COLO829 (cell line): ENCODE measurements around the gene TRIM27.
A peak's percentile ranks its signal among the peaks of the same experiment; 100 is the strongest.
"Not testable (repeated sequence)": the region's sequence is repeated elsewhere in the genome, so short reads cannot be mapped to it uniquely, and the experiment has no call there.

ENCODE experiments used
- DNase-seq: peaks from one replicate; pipeline ENCODE4 v3.0.0; 2012; ENCODE audit warnings: low spot score

TRIM27 gene

DNA sequence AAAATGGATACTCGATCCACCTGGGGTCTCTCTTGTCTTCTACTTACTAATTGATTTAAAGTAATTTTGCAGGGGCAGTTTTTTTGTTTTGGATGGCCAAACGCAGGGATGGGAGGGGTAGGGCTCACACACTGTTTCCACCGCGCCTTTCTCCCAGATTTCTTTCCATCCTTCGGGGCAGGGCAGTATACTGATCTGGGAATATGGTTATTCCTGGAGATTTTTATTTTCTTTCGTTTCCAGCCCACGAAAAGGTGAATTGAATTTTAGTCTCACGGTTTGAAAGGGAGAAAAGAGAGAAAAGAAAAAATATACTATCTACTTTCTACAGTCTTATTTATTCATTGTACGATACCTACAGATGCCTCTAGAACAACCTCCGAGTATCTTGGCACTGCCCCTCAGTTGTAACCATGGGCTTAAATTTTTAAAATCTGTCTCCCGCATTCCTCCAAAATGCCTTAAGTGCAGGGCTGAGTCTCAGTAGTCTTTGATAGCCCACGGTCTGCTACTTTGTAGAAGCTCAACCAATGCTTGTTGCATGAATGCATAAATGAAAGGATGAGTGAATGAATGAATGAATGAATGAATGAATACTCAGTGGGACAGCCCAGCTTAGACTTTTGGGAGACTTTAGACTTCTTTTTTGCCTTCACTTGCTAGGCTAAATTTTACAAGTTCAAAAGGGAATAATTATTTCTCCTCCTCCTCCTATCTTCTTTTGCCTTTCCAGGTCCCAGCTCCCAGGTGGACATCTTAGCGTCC, 18.1 kb upstream of the TRIM27 start:
- no peak for DNase-seq

GRCh38 chr6:28940858-28941683, 17.3 kb upstream of the TRIM27 start:
- DNase-seq, result peak; percentile 79

DNA sequence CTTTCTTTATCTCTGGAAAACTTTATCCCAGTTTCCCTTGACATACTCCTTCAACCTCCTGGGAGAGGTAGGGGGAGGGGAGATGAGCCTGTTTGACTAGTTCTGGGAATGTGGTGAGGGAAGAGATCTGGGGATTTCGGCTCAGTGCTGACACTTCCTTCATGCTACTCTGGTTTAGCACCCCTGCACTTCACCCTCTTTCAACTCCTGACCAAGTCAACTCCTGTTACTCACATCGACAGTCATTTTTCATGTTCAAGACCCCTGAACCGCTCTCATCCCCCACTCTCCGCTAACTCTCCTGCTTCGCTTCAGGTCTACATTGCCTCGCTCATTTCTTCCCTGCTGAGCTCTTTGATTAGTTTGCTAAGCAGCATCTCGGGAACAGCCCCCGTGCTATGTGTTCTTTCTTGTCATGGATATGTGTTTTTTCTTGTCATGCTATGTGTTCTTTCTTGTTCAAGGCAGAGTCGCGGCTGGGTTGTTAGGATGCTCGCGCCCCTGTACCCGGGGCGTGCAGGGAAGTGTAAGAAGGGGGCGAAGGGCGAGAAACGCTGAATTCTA, 16.6 kb upstream of the TRIM27 start:
- DNase-seq, result no peak

- no peak for DNase-seq
Observed at GRCh38 chr6:28933069-28933468, 9.3 kb upstream of the TRIM27 start.

DNA sequence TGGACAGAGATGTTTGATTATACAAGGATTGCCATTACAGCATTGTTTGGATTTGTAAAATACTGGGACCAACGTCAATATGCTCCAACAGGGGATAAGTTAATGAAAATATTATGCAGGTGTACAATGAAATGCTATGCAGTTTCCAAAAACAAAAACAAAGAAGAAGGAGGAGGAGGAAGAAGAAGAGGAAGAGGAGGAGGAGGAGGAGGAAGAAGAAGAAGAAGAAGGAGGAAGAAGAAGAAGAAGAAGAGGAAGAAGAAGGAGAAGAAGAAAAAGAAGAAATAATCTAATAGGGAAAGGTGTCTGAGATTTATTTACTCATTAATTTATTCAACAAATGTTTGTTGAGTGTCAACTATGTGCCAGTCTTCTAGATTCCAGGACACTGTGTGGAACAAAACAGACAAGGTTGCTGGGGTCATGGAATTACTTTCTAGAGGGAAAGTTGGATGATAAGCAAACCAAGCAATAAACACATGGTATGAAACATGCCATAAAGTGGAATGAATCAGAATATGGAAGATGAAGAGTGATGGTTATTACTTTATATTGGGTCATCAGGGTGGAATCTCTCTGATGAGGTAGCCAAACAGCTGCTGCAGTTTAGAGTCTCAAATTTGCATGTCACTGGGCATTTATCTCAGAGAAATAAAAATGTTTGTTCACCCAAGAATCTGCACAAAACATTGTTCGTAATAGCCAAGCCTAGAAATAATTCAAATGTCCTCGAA, 6.3 kb upstream of the TRIM27 start:
- no peak for DNase-seq

DNA sequence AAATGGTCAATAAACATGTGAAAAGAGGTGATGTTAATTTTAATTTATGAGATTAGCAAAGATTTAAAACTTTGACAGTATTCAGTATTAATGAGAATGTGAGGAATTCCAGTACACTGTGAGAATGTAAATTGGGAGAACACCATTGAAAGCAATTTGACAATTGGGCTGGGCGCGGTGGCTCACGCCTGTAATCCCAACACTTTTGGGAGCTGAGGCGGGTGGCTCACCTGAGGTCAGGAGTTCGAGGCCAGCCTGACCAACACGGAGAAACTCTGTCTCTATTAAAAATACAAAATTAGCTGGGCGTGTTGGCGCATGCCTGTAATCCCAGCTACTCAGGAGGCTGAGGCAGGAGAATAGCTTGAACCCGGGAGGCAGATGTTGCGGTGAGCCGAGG, 5.6 kb upstream of the TRIM27 start:
- DNase-seq, result not testable (repeated sequence)

DNA sequence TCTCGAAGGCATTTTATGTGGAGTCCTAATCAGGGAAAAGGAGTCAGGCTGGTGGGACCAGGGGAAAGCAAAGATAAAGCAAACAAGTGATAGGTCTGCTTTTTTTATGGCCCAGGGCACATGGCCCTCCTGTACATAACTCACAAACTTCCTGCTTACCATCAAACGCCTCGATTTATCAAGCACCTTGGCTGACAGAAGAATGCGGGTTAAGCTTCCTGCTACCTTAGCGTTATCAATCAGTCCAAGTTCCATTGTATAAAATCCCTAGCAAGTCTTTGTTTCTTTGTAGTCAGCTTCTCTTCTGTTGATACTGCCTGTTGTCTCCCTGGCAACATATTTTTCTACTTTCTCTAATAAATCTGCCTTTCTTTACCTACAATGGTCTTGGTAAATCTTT, 4.1 kb upstream of the TRIM27 start:
- no peak for DNase-seq

DNA sequence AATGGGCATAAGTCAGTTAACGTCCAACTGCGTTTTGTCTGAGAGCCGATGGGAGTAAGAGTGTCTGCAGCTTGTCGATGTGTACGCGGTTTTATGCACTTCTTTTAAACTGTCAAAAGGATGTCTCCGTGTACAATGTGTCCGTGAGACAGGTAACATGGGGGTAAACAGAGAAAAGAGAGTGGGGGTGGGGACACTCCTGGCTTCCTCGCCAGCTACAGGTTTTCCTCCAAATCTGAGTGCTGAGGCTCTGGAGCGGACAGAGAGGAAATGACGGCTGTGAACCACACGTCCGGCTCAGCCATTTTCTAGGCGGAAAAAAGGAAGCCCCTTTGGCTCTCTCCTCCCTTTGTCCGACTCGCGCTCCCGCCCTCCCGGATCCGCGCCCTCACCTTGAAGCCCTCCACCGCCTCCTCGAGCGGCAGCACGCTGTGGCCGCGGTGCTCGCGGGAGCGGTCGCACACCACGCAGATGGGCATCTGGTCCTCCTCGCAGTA, 916 bp downstream of the TRIM27 start:
- no peak for DNase-seq

GRCh38 chr6:28922004-28922820, 1.6 kb downstream of the TRIM27 start:
- DNase-seq, result no peak

GRCh38 chr6:28920281-28920680, 3.5 kb downstream of the TRIM27 start:
- DNase-seq, result no peak

DNA sequence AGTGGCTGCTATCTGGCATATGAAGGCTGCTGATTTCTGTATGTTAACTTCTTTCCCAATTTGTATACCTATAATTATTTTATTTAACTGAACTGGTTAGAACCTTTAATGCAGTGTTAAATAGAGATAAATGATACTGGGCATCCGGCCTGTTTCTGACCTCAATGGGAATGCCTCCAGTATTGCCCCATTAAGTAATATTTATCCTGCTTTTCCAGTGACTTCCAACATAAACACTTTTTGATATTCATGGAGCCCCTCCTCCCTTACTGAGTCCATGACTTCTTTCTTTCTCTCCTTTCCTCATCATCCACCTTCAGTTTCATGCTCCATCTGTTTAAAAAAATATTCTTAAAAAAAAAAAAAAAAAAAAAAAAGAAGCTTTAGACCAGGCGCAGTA, 8.8 kb downstream of the TRIM27 start:
- no peak for DNase-seq

GRCh38 chr6:28910901-28911690, 12.7 kb downstream of the TRIM27 start:
- no peak for DNase-seq

DNA sequence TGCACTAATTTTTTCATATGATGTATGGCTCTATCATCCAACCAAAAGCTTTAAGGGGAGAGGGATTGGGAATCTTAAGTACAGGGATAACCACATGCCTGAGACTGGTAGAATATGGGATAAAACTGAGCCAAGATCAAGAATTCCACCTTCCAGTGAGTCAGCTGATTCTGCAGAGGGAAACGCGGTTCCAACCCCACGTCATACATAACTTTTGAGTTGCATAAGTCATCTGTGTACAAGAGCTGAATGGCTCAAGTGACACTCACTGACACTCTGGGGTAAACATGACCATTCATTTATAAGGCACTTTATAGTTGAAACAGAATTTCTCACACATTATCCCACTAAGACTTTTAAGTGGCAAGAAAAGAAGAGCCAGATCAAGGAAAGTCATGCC, 16.4 kb downstream of the TRIM27 start:
- no peak for DNase-seq

DNA sequence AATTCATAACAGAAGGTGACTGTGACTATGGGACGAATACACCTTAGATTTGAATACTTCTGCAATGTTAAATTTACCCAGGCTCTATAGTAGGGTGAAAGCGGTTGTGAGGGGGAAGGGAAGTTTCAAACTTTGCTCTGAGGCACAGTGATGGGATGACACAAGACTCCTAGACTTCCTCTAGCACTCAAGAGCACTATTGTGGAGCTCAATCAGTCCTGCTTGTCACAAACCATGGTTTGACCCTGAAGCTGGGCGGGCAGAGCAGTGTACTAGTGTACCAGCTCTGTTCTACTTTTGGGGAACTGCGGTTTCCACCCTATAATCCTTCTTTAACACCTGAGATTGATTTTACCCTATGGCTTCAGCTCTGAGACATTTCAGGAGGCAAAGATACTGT, 17.1 kb downstream of the TRIM27 start:
- DNase-seq, result no peak

DNA sequence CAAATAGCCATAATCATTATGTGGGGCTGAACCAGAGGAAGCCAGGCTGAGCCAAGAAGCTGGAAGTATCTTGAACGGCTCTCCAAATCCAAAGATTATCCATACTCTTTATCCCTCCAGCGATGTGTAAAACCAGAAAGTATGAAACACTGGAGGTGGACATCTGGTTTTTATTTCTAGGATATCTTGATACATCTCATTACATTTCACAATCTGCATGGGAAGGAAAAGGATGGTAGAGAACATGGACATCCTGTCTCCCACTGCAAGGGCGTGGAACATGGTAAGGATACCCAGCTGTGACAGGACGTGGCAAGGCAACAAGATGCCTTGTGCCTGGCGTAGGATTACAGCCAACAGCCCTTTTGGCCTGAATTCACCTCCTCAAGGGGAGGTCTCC, 20.1 kb downstream of the TRIM27 start:
- no peak for DNase-seq

DNA sequence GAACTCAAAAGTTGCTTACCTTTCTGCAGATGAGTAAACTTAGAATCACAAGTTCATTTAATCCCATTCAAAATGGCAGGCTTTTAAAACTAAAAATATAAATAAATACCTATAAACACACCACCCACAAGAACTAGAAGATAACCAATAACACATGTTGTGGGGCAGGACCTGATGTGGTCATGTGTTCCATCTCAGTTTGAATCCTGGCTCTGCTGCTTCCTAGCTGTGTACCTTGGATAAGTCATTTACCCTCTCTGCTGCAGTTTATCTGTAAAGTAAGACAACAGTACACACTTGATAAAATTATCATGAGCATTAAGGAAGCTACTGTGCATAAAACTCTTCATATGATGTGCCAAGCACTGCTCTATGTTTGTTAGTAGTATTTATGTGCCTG, 22.0 kb downstream of the TRIM27 start:
- no peak for DNase-seq

DNA sequence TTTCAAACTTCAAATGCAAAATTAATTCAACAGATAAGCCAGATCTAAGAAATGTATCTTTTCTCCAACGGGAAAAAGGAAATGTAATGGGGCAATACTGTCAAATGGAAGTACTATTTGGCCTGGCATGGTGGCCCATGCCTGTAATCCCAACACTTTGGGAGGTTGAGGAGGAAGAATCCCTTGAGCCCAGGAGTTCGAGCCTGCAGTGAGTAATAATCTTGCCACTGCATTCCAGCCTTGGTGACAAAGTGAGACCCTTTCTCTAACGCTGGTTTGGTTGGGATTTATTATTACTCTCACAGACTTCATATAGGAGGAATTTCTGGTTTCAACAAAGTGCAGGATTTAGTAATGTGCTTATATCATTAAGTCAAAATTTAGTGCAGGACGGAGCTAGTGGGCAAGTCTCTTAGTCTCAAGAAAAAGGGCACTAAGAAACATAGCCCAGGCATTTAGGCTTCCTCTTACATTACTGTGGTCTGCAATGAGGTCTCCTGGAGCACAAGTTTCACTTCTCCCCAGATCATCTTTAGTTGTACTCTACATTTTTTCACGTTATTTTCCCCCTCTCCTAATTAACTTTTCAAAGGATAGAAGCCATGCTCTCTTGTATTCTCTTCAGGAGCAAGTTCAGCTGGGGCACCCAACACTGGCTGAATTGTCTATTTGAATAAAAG, 23.1 kb downstream of the TRIM27 start:
- DNase-seq, result no peak

DNA sequence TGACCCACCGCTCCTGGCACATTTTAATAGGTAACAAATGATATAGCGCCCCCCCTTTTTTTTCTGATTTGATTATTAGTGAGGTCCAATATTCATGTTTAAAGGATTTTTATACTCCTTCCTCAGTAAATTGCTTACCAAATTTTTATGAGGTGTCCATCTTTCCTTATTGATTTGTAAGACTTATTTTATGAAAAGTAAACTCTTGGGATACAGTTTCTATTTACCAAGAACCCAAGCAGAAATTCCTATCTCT, 25.1 kb downstream of the TRIM27 start:
- no peak for DNase-seq

- DNase-seq, result no peak
Observed at GRCh38 chr6:28897369-28897745, 26.4 kb downstream of the TRIM27 start.
